NCI-H446 treated with DMSO at 0.1 percent for 48 hours (cell line): ENCODE data around the gene RAD9B.
"Not testable (repeated sequence)": the region's sequence is repeated elsewhere in the genome, so short reads cannot be mapped to it uniquely, and the experiment has no call there.

Experiments
- DNase-seq: peaks from one replicate; lab custom pipeline; 2025; lab: John Stamatoyannopoulos, UW

The RAD9B gene

GRCh38 chr12:110528277-110528839, 26.2 kb downstream of the RAD9B start:
- no peak for DNase-seq

GRCh38 chr12:110530511-110530910, 28.4 kb downstream of the RAD9B start:
- DNase-seq = no peak

- no peak for DNase-seq
These were observed 29.7 kb downstream of the RAD9B start for GRCh38 chr12:110531741-110532333.

- DNase-seq = no peak
These were observed 30.5 kb downstream of the RAD9B start for GRCh38 chr12:110532644-110533043.

GRCh38 chr12:110533607-110534006, 31.5 kb downstream of the RAD9B start:
- DNase-seq = no peak

- no peak for DNase-seq
These were observed 32.7 kb downstream of the RAD9B start for GRCh38 chr12:110534811-110535210.

- DNase-seq = no peak
These were observed 34.9 kb downstream of the RAD9B start for GRCh38 chr12:110536834-110537604.

- DNase-seq = no peak
These were observed 35.7 kb downstream of the RAD9B start for GRCh38 chr12:110537605-110538409.

GRCh38 chr12:110538869-110539622, 36.9 kb downstream of the RAD9B start:
- no peak for DNase-seq

GRCh38 chr12:110540048-110540447, 37.9 kb downstream of the RAD9B start:
- no peak for DNase-seq

GRCh38 chr12:110543252-110543959, 41.3 kb downstream of the RAD9B start:
- DNase-seq = peak; percentile 47

- DNase-seq = no peak
These were observed 41.8 kb downstream of the RAD9B start for GRCh38 chr12:110543965-110544364.

GRCh38 chr12:110545259-110545658, 43.1 kb downstream of the RAD9B start:
- DNase-seq = not testable (repeated sequence)

GRCh38 chr12:110545812-110546211, 43.7 kb downstream of the RAD9B start:
- no peak for DNase-seq

GRCh38 chr12:110546339-110546738, 44.2 kb downstream of the RAD9B start:
- no peak for DNase-seq

GRCh38 chr12:110547090-110547489, 45.0 kb downstream of the RAD9B start:
- DNase-seq = no peak

GRCh38 chr12:110548678-110549077, 46.5 kb downstream of the RAD9B start:
- no peak for DNase-seq

- no peak for DNase-seq
These were observed 47.6 kb downstream of the RAD9B start for GRCh38 chr12:110549716-110550115.

GRCh38 chr12:110550981-110551380, 48.9 kb downstream of the RAD9B start:
- DNase-seq = no peak
